Activated gamma-delta T cell treated with anti-CD3 and anti-CD28 coated beads, Interleukin-2, amount 50 U/mL, for 16 hours (primary cell): ENCODE results near the gene ALDH2.
"Not testable (repeated sequence)": the region's sequence is repeated elsewhere in the genome, so short reads cannot be mapped to it uniquely, and the experiment has no call there.

ENCODE experiments used
- DNase-seq: peaks from one replicate; pipeline ENCODE4 v3.0.0-alpha.2; 2020; ENCODE audit warnings: low read depth

ALDH2 gene

DNA sequence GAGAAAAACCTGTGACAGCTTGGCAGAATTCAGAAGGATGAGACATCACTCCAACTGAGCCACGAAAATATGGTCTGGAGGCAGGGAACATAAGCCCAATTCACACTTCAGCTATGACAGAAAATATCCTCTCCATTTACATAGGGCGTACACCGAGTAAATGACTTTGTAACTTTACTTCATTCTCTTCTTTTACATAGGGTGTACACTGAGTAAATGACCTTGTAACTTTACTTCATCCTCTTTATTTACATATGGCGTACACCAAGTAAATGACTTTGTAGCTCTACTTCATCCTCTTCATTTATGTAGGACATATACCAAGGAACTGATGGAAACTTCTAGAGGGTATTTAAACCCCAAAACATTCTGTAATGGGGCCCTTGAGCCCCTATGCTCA, 61.2 kb downstream of the ALDH2 start:
- no peak for DNase-seq

DNA sequence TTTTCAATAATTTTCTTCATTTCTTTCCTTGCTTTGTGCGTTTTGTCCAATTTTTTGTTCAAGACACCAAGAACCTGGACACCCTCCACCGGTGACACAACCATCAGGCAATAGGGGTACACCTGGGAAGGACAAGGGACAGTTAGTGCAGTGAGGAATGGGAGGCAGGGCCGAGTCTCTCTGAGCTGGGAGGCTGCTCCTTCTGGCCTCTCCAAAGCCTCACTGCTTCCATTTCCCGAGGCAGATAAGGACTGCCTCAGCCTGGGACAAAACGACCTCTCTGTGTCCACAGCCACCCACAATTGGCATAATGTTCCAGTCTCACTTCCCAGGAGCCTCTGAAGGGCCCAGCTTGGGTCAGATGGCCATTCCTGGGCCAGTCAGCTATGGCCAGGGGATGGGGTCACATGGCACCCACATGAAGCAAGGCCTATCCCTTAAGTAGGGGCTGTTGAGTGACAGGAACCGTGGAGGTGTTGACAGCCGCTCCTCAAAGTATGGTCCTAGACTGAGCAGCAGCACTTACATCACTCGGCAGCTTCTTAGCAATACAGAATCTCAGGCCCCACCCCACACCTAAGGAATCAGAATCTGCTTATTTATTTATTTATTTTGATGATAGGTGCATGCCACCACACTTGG, 61.7 kb downstream of the ALDH2 start:
- no peak for DNase-seq

DNA sequence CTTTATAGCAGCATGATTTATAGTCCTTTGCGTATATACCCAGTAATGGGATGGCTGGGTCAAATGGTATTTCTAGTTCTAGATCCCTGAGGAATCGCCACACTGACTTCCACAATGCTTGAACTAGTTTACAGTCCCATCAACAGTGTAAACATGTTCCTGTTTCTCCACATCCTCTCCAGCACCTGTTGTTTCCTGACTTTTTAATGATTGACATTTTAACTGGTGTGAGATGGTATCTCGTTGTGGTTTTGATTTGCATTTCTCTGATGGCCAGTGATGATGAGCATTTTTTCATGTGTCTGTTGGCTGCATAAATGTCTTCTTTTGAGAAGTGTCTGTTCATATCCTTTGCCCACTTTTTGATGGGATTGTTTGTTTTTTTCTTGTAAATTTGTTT, 62.9 kb downstream of the ALDH2 start:
- not testable (repeated sequence) for DNase-seq

DNA sequence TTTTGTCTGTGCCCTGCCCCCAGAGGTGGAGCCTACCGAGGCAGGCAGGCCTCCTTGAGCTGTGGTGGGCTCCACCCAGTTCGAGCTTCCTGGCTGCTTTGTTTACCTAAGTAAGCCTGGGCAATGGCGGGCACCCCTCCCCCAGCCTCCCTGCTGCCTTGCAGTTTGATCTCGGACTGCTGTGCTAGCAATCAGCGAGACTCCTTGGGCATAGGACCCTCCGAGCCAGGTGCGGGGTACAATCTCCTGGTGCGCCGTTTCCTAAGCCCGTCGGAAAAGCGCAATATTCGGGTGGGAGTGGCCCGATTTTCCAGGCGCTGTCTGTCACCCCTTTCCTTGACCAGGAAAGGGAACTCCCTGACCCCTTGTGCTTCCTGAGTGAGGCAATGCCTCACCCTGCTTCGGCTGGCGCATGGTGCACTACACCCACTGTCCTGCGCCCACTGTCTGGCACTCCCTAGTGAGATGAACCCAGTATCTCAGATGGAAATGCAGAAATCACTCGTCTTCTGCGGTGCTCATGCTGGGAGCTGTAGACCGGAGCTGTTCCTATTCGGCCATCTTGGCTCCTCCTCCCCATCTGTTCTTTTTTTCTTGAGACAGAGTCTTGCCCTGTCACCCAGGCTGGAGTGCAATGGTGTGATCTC, 68.1 kb downstream of the ALDH2 start:
- DNase-seq: not testable (repeated sequence)

DNA sequence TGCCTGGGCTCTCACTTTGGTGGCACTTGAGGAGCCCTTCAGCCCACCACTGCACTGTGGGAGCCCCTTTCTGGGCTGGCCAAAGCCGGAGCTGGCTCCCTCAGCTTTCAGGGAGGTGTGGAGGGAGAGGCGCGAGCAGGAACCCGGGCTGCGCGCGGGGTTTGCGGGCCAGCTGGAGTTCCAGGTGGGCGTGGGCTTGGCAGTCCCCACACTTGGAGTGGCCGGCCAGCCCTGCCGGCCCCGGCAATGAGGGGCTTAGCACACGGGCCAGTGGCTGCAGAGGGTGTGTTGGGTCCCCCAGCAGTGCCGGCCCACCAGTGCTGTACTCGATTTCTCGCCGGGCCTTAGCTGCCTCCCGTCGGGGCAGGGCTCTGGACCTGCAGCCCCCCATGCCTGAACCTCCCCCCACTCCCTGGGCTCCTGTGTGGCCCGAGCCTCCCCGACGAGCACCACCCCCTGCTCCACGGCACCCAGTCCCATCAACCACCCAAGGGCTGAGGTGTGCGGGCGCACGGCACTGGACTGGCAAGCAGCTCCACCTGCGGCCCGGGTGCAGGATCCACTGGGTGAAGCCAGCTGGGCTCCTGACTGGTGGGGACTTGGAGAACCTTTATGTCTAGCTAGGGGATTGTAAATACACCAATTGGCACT, 68.9 kb downstream of the ALDH2 start:
- DNase-seq: not testable (repeated sequence)

DNA sequence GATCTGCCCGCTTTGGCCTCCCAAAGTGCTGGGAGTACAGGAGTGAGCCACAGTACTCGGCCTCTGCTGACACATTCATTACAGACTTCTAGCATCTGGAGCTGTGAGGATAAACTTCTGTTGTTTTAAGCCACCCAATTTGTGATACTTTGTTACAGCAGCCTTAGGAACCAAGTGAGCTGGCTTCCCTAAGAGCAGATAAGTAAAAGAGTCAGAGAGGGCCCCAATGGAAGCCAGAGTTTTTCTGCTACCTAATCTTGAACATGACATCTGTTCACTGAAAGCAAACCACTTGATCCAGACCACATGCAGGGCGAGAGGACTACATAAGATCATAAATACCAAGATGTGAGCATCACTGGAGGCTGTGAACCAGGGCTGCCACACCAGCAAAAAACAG, 71.6 kb downstream of the ALDH2 start:
- no peak for DNase-seq

DNA sequence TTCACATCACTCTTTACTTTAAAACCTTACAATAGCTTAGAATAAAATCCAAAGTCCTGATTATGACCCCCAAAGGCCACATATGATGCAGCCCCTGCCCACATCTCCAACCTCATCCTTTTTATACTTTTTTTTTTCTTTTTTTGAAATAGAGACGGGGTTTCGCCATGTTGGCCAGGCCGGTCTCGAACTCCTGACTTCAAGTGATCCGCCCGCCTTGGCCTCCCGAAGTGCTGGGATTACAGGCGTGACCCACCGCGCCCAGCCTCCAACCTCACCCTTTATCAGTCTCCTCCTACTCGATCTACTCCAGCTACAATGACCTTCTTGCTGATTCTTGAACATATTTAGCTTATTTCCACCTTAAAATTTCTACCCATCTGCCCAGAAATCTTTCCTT, 74.1 kb downstream of the ALDH2 start:
- no peak for DNase-seq

DNA sequence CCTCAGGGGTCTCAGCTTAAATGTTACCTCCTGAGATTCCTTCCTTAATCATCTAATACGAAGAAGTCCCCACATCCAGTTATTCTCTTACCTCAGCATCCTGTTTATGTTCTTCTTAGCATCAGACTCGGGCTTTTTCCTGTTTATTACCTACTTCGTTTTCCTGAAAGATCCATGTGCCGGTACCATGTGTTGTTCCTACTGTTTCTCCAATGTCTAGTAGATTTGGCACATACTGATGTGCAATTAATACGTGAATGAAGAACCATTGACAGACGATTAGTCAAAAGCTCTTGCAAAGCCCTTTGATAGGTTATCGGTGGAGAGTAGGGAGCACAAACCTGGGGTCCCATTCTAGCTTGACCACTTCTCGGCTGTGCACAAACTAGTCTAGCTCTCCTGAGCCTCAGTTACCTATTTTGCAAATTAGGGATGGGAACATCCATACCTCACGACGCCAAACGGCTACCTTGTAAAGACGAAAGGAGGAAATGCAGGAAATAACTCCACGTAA, 74.6 kb downstream of the ALDH2 start:
- DNase-seq: no peak

DNA sequence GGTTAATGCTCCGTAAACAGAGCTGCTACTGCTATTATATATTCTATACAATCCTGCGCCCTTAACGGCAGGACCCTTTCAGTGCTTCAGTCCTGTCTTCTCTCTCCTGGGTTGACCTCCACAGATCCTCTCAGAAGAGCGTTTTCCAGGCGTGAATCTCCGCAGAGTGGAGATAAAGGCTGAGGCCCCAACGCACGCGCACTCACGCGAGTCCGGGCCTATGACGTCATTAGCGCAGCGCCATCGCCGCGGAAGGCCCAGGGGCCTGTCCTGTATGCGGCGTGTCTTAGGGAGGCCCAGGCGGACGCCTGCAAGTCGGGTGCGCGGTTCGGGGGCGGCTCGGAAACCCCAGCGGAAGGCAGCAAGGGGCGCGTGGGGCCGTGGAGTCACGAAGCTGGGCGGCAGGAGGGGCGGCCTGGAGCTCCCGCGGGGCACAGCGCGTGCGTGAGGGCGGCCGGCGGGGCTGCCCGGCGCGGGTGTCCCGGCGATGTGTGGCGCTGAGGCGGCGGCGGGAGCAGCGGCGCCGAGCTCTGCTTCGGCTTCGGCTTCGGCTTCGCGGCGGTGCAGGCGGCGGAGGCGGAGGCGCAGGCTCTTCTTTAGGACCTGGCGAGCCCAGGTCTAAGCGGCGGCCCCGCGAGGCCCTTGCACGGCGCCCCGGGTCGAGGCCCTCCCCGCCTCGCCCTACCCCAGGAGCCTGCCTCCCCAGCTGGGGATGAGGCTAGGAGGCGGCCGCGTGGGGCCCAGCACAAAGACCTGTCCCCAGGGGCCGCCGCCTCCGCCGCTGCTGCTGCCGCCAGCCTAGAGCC, 75.2 kb downstream of the ALDH2 start, which contains the start of gene MAPKAPK5:
Gene MAPKAPK5 (plus strand): TSS at position 479 of the 806 bp plus-strand sequence. CDS start 506 bp downstream, outside the sequence.
- DNase-seq: peak; percentile 94

DNA sequence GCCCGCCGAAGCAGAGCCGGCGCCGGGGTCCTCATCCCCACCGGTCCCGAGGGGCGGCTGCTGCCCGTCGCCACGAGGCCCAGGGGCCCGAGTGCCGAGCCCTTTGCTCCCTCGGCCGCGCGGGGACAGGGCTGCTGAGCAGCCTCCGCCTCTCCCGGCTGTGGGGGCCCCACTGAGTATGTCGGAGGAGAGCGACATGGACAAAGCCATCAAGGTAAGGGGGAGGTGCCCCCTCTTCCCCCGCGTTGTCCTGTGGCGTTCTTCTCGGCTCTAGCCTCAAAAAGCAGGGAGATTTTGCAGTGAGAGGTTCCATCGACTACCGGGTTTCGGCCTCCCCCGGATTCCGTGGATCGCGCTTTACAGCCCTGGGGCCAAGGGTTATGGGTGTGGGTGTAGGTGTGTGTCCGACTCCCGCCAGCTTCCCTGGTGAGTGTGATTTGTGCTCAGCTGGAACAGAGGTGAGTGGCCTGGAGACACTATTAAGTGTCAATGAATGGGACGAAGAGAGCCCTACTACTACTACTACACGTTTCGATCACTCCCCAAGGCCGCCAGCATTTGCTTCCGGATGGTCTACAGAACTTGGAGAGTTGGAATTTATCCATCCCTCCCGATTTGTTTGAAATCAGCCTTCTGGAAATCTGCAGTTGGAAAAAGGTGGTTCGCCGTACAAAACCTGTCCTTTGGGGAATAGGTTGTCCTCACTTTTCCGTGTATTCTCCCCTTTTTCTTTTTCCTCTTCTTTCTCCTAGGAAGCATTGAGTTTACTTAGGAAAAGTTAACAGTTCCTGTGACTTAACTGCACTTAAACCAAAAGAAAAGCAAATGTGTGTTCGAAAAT, 76.0 kb downstream of the ALDH2 start:
- no peak for DNase-seq

DNA sequence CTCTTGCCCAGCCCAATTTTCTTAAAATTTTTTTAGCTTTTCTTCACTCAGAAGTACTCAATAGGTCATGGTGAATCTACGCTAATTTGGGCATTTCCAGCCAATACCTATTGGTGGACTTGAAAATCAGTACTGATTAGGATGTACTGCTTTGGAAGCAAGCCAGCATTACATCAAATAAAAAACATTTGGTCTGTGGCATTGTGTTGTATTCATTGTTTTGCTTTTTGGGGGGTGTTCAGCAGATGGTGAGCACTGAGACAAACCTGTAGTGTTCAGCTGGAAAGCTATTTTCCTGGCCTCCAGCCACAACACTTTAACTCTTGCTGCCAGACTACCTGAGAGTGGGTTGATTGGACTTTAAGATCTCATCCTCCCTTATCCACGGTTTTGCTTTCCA, 79.3 kb downstream of the ALDH2 start:
- DNase-seq: no peak

DNA sequence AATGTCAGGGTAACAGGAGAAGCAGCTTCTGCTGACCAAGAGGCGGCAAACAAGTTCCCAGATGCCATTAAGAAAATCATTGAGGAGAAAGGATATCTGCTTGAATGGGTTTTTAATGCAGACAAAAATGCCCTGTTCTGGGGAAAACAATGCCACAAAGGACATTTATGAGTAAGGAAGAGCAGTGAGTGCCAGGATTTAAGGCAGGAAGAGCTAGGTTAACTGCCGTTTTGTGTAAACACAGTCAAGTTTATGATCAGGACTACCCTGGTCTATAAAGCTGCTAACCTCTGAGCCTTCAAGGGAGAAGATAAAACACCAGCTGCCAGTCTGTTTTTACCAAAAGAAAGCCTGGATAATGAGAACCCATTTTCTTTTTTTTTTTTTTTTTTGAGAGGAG, 83.8 kb downstream of the ALDH2 start:
- no peak for DNase-seq

DNA sequence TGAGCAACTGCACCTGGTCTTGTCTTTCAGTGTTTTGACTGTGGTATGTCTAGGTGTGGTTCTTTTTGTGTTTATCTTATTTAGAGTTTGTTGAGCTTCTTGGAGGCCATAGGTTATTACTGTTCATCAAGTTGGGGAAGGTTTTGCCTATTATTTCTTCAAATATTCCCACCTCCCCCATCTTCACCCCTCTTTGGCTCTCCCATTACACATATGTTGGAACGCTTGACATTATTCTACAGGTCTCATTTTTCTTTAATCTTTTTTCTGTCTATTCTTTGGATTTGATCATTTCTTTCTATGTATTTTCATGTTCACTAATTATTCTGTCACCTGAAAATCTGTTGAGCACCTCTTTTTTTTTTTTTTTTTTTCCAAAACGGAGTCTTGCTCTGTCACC, 91.5 kb downstream of the ALDH2 start:
- DNase-seq: no peak

DNA sequence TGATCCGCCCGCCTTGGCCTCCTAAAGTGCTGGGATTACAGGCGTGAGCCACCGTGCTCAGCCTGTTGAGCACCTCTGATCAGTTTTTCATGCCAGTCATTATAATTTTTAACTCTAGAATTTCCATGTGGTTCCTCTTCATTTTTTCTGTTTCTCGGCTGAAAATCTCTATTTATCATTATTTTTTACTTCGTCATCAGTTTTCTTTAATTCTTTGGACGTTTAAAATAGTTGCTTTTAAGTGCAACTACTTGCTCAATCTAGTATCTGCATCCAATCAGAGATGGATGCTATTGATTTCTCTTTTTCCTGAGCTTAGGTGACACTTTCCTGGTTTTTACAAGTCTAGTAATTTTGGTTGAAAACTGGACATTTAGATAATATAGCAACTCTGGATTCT, 92.0 kb downstream of the ALDH2 start:
- DNase-seq: no peak

DNA sequence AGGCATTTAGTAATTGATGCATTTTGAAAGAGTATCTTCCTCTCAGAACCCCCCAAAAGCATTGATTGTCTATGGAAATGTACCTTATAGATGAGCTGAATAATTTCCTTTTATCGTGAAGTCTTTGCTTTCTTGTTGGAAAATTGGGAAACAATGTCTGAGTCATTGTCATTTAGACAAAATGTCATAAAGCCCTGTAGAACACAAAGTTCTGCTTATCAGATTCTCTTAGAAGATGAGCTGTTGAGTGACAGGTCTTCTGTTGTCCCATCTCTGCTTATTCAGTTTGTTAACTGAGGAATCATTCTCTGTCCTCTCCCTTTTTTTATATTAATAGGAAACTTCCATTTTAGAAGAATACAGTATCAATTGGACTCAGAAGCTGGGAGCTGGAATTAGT, 98.2 kb downstream of the ALDH2 start:
- DNase-seq: no peak
